Karpas-422 (cell line): Measurements from ENCODE around the gene WNT3A. TPM values are rescaled to one million over a fixed set of nuclear protein-coding genes. Genes with fewer than 3 reads are reported as not detected.
A peak's percentile ranks its signal among the peaks of the same experiment; 100 is the strongest.

ENCODE experiments used
- DNase-seq: peaks from one replicate; pipeline ENCODE4 v3.0.0-alpha.2; 2015
- H2AFZ ChIP-seq: fragments of 200-600 bp; sonication (generic); 2 replicates; pipeline ENCODE4 v1.6.1; 2014; ENCODE audit warnings: antibody characterized with exemption, low read length, mixed read lengths
- H3K27ac ChIP-seq: fragments of 200-600 bp; sonication (generic); 2 replicates; pipeline ENCODE4 v1.5.1; 2014; ENCODE audit warnings: mild to moderate bottlenecking, low read length, moderate library complexity
- H3K27me3 ChIP-seq: fragments of 200-600 bp; sonication (generic); 2 replicates; pipeline ENCODE4 v1.6.1; 2014; ENCODE audit warnings: low read length, mixed read lengths
- H3K36me3 ChIP-seq: fragments of 200-600 bp; sonication (generic); 2 replicates; pipeline ENCODE4 v1.6.1; 2014; ENCODE audit warnings: low read length, mixed read lengths; ENCODE audit not compliant: insufficient read depth
- H3K4me1 ChIP-seq: fragments of 200-600 bp; sonication (generic); 2 replicates; pipeline ENCODE4 v1.6.1; 2014; ENCODE audit warnings: mild to moderate bottlenecking, low read length, mixed read lengths
- H3K4me2 ChIP-seq: fragments of 200-600 bp; sonication (generic); 2 replicates; pipeline ENCODE4 v1.6.1; 2014; ENCODE audit warnings: low read length, low read depth, mild to moderate bottlenecking; ENCODE audit not compliant: poor library complexity, severe bottlenecking
- H3K4me3 ChIP-seq: fragments of 200-600 bp; sonication (generic); 2 replicates; pipeline ENCODE4 v1.5.1; 2014; ENCODE audit warnings: mild to moderate bottlenecking, antibody characterized with exemption, low read length, mixed read lengths
- H3K79me2 ChIP-seq: fragments of 200-600 bp; sonication (generic); 2 replicates; pipeline ENCODE4 v1.6.1; 2014; ENCODE audit warnings: mild to moderate bottlenecking, low read length, mixed read lengths
- H3K9ac ChIP-seq: fragments of 200-600 bp; sonication (generic); 2 replicates; pipeline ENCODE4 v1.6.0; 2014; ENCODE audit warnings: low read length
- H3K9me2 ChIP-seq: fragments of 200-600 bp; sonication (generic), shearing (Covaris generic); replicated peaks from 2 replicates; pipeline ENCODE4 v1.6.0; 2014; ENCODE audit warnings: mild to moderate bottlenecking, low read length, moderate library complexity; ENCODE audit not compliant: insufficient read depth
- H3K9me3 ChIP-seq: fragments of 300-700, 200-600 bp; sonication (generic); 2 replicates; pipeline ENCODE4 v1.6.1; 2014; ENCODE audit warnings: low read length, mixed read lengths
- H4K20me1 ChIP-seq: fragments of 200-600 bp; sonication (generic); 2 replicates; pipeline ENCODE4 v1.6.1; 2014; ENCODE audit warnings: mild to moderate bottlenecking, antibody characterized with exemption, low read length, low read depth; ENCODE audit not compliant: insufficient read depth
- total RNA-seq: library from RNA; depleted of rRNA; stranded (reverse); fragments of >200 nt; shearing (Covaris generic); gene quantifications from 2 replicates; pipeline ENCODE4 v1.2.3, GENCODE V29; 2014; ENCODE audit warnings: low replicate concordance

WNT3A gene
- total RNA-seq, 1 experiment from 2014 or later: not detected

DNA sequence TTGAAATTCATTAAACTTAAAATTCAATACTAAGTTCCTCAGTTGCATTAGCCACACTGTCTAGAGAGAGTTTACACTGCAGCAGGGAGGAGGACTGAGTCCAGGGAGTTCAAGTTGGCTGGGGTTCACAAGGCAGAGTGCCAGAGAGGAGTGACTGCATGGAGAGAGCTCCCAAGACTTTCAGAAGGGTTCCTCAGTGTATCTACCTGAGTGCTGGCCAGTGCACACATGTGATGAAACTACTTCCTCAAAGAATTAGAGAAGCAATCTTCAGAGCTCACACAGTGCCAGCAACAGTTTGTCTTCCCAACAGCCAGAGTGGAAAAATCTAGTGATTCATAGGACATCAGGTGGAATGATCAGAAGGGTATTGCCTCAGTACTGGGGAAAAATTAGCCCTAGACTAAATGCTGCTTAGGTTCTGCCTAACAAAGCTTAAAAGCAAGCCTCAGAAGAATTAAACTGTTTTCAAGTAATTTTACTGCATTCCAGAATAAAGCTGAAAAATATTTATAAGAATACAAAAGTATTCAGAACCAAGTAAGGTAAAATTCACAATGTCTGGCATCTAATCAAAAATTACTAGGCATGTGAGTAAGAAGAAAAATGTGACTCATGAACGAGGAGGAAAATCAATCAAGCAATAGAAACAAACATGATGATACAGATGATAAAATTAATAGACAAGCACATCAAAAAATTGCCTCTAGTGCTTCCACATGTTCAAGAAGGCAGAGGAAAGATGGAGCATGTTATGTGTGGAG lies 10.4 kb upstream of the WNT3A start:
- H2AFZ ChIP-seq: no peak overlapping the region
- no peaks in the 10 kb centered on the region for H3K79me2 ChIP-seq
- H3K9me3 ChIP-seq: no peaks in the 10 kb centered on the region
- H3K9ac ChIP-seq: no peak overlapping the region
- H3K4me1 ChIP-seq: no peaks in the 10 kb centered on the region
- 0 out of 2 replicates have a peak, but pooled peaks cover 2% of the 10 kb centered on the region for H3K27me3 ChIP-seq
- H3K4me2 ChIP-seq: no peak overlapping the region
- no peak overlapping the region for H3K27ac ChIP-seq
- H4K20me1 ChIP-seq: no peaks in the 10 kb centered on the region
- H3K4me3 ChIP-seq: no peak overlapping the region
- H3K36me3 ChIP-seq: no peaks in the 10 kb centered on the region
- H3K9me2 ChIP-seq: no peaks in the 10 kb centered on the region
- no peak for DNase-seq

GRCh38 chr1:227998374-227999055 lies 8.3 kb upstream of the WNT3A start:
- Histone ChIP-seq H3K27ac (no peak overlapping the region), H3K9ac (no peak overlapping the region), H3K4me2 (no peak overlapping the region), H3K36me3 (no peaks in the 10 kb centered on the region), H3K4me1 (no peaks in the 10 kb centered on the region), H4K20me1 (no peaks in the 10 kb centered on the region), H3K9me3 (no peaks in the 10 kb centered on the region), H3K9me2 (no peaks in the 10 kb centered on the region), H3K27me3 (0 out of 2 replicates have a peak, but pooled peaks cover 2% of the 10 kb centered on the region), H3K79me2 (no peaks in the 10 kb centered on the region), H2AFZ (no peak overlapping the region), H3K4me3 (no peak overlapping the region)
- DNase-seq: no peak

- H2AFZ ChIP-seq: no peak overlapping the region
- 0 out of 2 replicates have a peak, but pooled peaks cover 2% of the 10 kb centered on the region for H3K27me3 ChIP-seq
- H3K9ac ChIP-seq: no peak overlapping the region
- peak; percentile 94 for DNase-seq
- no peaks in the 10 kb centered on the region for H3K9me2 ChIP-seq
- no peak overlapping the region for H3K4me3 ChIP-seq
- H3K4me2 ChIP-seq: no peak overlapping the region
- H3K36me3 ChIP-seq: no peaks in the 10 kb centered on the region
- H3K27ac ChIP-seq: no peak overlapping the region
- no peaks in the 10 kb centered on the region for H3K9me3 ChIP-seq
- no peaks in the 10 kb centered on the region for H4K20me1 ChIP-seq
- H3K4me1 ChIP-seq: no peaks in the 10 kb centered on the region
- no peaks in the 10 kb centered on the region for H3K79me2 ChIP-seq
Measured at GRCh38 chr1:227999056-227999930, 7.5 kb upstream of the WNT3A start.

- no peaks in the 10 kb centered on the region for H3K79me2 ChIP-seq
- no peak overlapping the region for H3K4me3 ChIP-seq
- H3K36me3 ChIP-seq: no peaks in the 10 kb centered on the region
- no peak overlapping the region for H3K27ac ChIP-seq
- no peak overlapping the region for H3K4me2 ChIP-seq
- H3K4me1 ChIP-seq: peaks cover 7% of the 10 kb centered on the region
- DNase-seq: no peak
- H3K9ac ChIP-seq: no peak overlapping the region
- no peaks in the 10 kb centered on the region for H3K9me3 ChIP-seq
- H4K20me1 ChIP-seq: no peaks in the 10 kb centered on the region
- H3K9me2 ChIP-seq: no peaks in the 10 kb centered on the region
- 0 out of 2 replicates have a peak, but pooled peaks cover 2% of the 10 kb centered on the region for H3K27me3 ChIP-seq
- no peak overlapping the region for H2AFZ ChIP-seq
Measured at GRCh38 chr1:228000416-228000815, 6.4 kb upstream of the WNT3A start.

DNA sequence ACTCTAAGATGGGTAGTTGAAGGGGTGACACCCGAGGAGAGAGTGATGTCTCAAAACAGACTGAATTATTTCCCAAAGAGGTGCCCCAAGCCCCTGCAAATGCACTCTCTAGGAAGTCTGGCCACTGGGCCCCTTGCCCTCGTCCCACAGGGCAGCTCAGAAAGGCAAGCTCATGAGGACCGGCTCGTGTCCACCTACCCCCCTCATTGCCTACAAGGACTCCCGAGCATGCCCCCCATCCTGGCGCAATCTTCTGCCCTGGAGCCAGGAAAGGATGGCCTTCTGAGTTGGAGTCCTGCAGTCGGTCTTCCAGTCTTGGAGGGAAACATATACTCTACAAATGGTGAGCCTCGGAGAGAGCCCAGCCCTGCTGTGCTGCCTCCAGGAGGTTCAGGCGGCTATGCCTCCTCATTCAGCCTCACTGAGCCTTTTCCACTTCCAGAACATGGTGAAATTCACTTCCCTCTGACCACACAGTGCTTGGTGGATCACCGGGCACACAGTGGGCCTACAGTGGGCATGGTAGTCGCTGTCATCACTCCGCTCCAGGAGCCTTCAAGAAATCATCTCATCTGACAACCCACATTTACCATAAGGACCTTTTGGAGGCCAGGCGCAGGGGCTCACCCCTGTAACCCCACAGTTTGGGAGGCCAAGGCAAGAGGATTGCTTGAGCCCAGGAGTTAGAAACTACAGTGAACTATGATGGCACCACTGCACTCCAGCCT lies 5.8 kb upstream of the WNT3A start:
- Histone ChIP-seq H3K79me2 (no peaks in the 10 kb centered on the region), H3K4me2 (no peak overlapping the region), H4K20me1 (no peaks in the 10 kb centered on the region), H3K36me3 (no peaks in the 10 kb centered on the region), H3K9me2 (no peaks in the 10 kb centered on the region), H3K4me1 (peaks cover 7% of the 10 kb centered on the region), H3K27me3 (0 out of 2 replicates have a peak, but pooled peaks cover 2% of the 10 kb centered on the region), H3K9ac (no peak overlapping the region), H2AFZ (no peak overlapping the region), H3K4me3 (no peak overlapping the region), H3K9me3 (no peaks in the 10 kb centered on the region), H3K27ac (no peak overlapping the region)
- no peak for DNase-seq

- no peak overlapping the region for H2AFZ ChIP-seq
- no peak overlapping the region for H3K27ac ChIP-seq
- 0 out of 2 replicates have a peak, but pooled peaks cover under 1% of the 10 kb centered on the region for H3K27me3 ChIP-seq
- no peak overlapping the region for H3K9ac ChIP-seq
- DNase-seq: no peak
- no peak overlapping the region for H3K4me3 ChIP-seq
- no peaks in the 10 kb centered on the region for H3K79me2 ChIP-seq
- no peak overlapping the region for H3K4me2 ChIP-seq
- H3K9me3 ChIP-seq: no peaks in the 10 kb centered on the region
- H3K36me3 ChIP-seq: no peaks in the 10 kb centered on the region
- peaks cover 7% of the 10 kb centered on the region for H3K4me1 ChIP-seq
- no peaks in the 10 kb centered on the region for H3K9me2 ChIP-seq
- H4K20me1 ChIP-seq: no peaks in the 10 kb centered on the region
Measured at GRCh38 chr1:228001738-228002535, 4.9 kb upstream of the WNT3A start.

DNA sequence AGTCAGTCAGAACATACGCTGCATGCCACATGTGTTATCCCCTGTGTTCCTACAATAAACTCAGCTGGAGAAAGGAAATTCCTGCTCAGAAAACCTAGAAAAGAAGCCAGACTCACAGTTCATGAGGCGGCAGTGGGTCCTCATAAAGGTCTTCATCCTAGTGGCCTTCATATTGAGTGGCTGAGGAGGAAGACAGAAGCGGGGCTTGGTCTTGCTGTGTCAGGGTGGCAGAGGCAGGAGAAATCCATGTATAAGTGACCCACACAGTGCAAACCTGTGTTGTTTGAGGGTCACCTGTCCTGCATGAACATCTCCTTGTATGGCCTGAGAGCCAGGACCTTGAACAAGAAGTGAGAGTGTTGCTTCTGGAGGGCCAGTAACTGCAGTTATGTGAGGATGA lies 4.0 kb upstream of the WNT3A start:
- H3K27me3 ChIP-seq: no peaks in the 10 kb centered on the region
- H3K36me3 ChIP-seq: no peaks in the 10 kb centered on the region
- no peak overlapping the region for H2AFZ ChIP-seq
- H3K79me2 ChIP-seq: no peaks in the 10 kb centered on the region
- H3K4me1 ChIP-seq: peaks cover 7% of the 10 kb centered on the region
- no peak overlapping the region for H3K4me2 ChIP-seq
- H3K4me3 ChIP-seq: no peak overlapping the region
- H3K27ac ChIP-seq: no peak overlapping the region
- no peaks in the 10 kb centered on the region for H4K20me1 ChIP-seq
- DNase-seq: no peak
- no peaks in the 10 kb centered on the region for H3K9me2 ChIP-seq
- H3K9me3 ChIP-seq: no peaks in the 10 kb centered on the region
- H3K9ac ChIP-seq: no peak overlapping the region
